K562 (cell line): ENCODE data around the gene KRT72.

ENCODE experiments used
- ARID2 ChIP-seq: fragments of 450-650 bp; IDR thresholded peaks from 2 replicates; pipeline ENCODE4 v1.6.1; 2017; ENCODE audit warnings: antibody characterized with exemption, mild to moderate bottlenecking
- BCLAF1 ChIP-seq, 2 experiments: fragments of 450-650 bp in 1 of 2; IDR thresholded peaks; 2 replicates each; pipeline ENCODE4 v1.6.1; 2011 to 2017; ENCODE audit warnings: low read depth in 2 of 2, antibody characterized with exemption in 1 of 2, borderline replicate concordance in 1 of 2, low read length in 1 of 2, mild to moderate bottlenecking in 1 of 2, mixed read lengths in 1 of 2; ENCODE audit not compliant: control insufficient read depth in 1 of 2
- DACH1 ChIP-seq: fragments of 450-650 bp; IDR thresholded peaks from 2 replicates; pipeline ENCODE4 v1.6.1; 2018; ENCODE audit not compliant: partially characterized antibody
- EP300 ChIP-seq: IDR thresholded peaks from 2 replicates; pipeline ENCODE4 v1.6.1; 2012; ENCODE audit warnings: low read length, improper control_type of control experiment
- EP400 ChIP-seq: fragments of 450-650 bp; IDR thresholded peaks from 2 replicates; pipeline ENCODE4 v1.6.1; 2017; ENCODE audit warnings: antibody characterized with exemption, mild to moderate bottlenecking, moderate library complexity
- SMARCA4 ChIP-seq: fragments of 450-650 bp; IDR thresholded peaks from 2 replicates; pipeline ENCODE4 v1.6.1; 2016
- ZC3H4 ChIP-seq: sonication (generic); formaldehyde crosslinking; IDR thresholded peaks from 2 replicates; pipeline ENCODE4 v1.9.0; 2021; ENCODE audit warnings: missing genetic modification reagents, borderline replicate concordance
- ZNF140 ChIP-seq: fragments of 250-450 bp; sonication (Bioruptor Pico); IDR thresholded peaks from 2 replicates; pipeline ENCODE4 v1.8.0; 2021; ENCODE audit warnings: moderate library complexity, mild to moderate bottlenecking, inconsistent platforms
- TF ChIP-seq, protein P1 (sequence below): fragments of 450-650 bp; IDR thresholded peaks from 2 replicates; pipeline ENCODE4 v1.6.1; 2016; ENCODE audit warnings: borderline replicate concordance
- TF ChIP-seq, protein P2 (sequence below): fragments of 450-650 bp; conservative IDR thresholded peaks from 2 replicates; pipeline ENCODE4 v1.6.1; 2016; ENCODE audit warnings: missing genetic modification characterization, low read depth, mild to moderate bottlenecking, missing compliant biosample characterization, moderate library complexity

DNA sequence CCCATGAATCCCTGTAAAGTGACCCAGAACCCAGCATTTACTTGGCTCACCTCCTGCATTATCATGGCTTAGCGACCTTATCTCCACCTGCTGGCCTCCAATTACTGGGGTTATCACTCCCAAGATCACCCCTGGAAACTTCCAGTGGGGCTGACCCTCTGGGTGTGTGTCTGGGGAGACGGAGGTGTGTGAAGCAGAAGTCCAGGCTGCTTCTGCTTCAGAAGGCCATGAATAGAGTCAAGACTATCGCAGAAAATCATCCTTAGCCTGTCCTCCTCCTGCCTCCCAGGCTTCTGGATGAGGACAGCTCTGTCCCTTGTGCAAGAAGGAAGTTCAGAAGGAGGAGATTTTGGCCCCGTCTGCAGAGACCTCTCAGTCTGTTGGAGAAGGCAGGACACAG is 408 bp upstream of the KRT72 start:
- TF ChIP-seq, protein P1, sequence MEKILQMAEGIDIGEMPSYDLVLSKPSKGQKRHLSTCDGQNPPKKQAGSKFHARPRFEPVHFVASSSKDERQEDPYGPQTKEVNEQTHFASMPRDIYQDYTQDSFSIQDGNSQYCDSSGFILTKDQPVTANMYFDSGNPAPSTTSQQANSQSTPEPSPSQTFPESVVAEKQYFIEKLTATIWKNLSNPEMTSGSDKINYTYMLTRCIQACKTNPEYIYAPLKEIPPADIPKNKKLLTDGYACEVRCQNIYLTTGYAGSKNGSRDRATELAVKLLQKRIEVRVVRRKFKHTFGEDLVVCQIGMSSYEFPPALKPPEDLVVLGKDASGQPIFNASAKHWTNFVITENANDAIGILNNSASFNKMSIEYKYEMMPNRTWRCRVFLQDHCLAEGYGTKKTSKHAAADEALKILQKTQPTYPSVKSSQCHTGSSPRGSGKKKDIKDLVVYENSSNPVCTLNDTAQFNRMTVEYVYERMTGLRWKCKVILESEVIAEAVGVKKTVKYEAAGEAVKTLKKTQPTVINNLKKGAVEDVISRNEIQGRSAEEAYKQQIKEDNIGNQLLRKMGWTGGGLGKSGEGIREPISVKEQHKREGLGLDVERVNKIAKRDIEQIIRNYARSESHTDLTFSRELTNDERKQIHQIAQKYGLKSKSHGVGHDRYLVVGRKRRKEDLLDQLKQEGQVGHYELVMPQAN, result no peak
- TF ChIP-seq ARID2 (no peak), DACH1 (no peak), ZC3H4 (CRISPR knock-in tag) (no peak), SMARCA4 (no peak), EP300 (no peak), ZNF140 (CRISPR knock-in tag) (no peak), EP400 (no peak), BCLAF1 (IDR thresholded peaks at IDR 0.05; ENCODE audit: borderline replicate concordance in 1 of 2, control insufficient read depth in 1 of 2, low read depth in 2 of 2, low read length in 1 of 2) (no peak)
- TF ChIP-seq, protein P2, sequence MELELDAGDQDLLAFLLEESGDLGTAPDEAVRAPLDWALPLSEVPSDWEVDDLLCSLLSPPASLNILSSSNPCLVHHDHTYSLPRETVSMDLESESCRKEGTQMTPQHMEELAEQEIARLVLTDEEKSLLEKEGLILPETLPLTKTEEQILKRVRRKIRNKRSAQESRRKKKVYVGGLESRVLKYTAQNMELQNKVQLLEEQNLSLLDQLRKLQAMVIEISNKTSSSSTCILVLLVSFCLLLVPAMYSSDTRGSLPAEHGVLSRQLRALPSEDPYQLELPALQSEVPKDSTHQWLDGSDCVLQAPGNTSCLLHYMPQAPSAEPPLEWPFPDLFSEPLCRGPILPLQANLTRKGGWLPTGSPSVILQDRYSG, result no peak
